GM23248 (cell line): Measurements from ENCODE around the gene TCF23. TPM values are rescaled to one million over a fixed set of nuclear protein-coding genes. Genes with fewer than 3 reads are reported as not detected.

Experiments used
- DNase-seq: peaks from one replicate; pipeline ENCODE4 v3.0.0-alpha.2; 2015
- H2AFZ ChIP-seq: fragments of 200-600 bp; sonication (generic); 2 replicates; pipeline ENCODE4 v1.6.1; 2016; ENCODE audit warnings: antibody characterized with exemption
- H3F3A ChIP-seq: fragments of 200-600 bp; sonication (generic); 2 replicates; pipeline ENCODE4 v1.6.1; 2016; ENCODE audit warnings: mild to moderate bottlenecking, antibody characterized with exemption, mixed run types; ENCODE audit not compliant: insufficient read depth
- H3K27ac ChIP-seq: fragments of 200-600 bp; sonication (generic); 2 replicates; pipeline ENCODE4 v1.5.1; 2016; ENCODE audit warnings: mild to moderate bottlenecking
- H3K27me3 ChIP-seq: fragments of 200-600 bp; sonication (generic); replicated peaks from 2 replicates; pipeline ENCODE4 v1.6.1; 2016; ENCODE audit warnings: mild to moderate bottlenecking; ENCODE audit not compliant: insufficient read depth
- H3K36me3 ChIP-seq: fragments of 200-600 bp; sonication (generic); 2 replicates; pipeline ENCODE4 v1.6.1; 2016; ENCODE audit warnings: low read depth, mild to moderate bottlenecking
- H3K4me1 ChIP-seq: fragments of 200-600 bp; sonication (generic); 2 replicates; pipeline ENCODE4 v1.6.1; 2016; ENCODE audit warnings: mild to moderate bottlenecking; ENCODE audit not compliant: insufficient read depth
- H3K4me2 ChIP-seq: fragments of 200-600 bp; sonication (generic); one replicate; pipeline ENCODE4 v1.6.1; 2016; ENCODE audit warnings: mild to moderate bottlenecking; ENCODE audit not compliant: unreplicated experiment
- H3K4me3 ChIP-seq: fragments of 200-600 bp; sonication (generic); 2 replicates; pipeline ENCODE4 v1.5.1; 2016; ENCODE audit warnings: mild to moderate bottlenecking
- H3K79me2 ChIP-seq: fragments of 200-600 bp; sonication (generic); 2 replicates; pipeline ENCODE4 v1.6.1; 2016; ENCODE audit warnings: mild to moderate bottlenecking; ENCODE audit not compliant: insufficient read depth
- H3K9ac ChIP-seq: fragments of 200-600 bp; sonication (generic); 2 replicates; pipeline ENCODE4 v1.6.1; 2016; ENCODE audit warnings: mild to moderate bottlenecking
- H3K9me2 ChIP-seq: fragments of 200-600 bp; sonication (generic); 2 replicates; pipeline ENCODE4 v1.6.1; 2016; ENCODE audit warnings: mixed run types, mild to moderate bottlenecking, moderate library complexity; ENCODE audit not compliant: insufficient read depth
- H3K9me3 ChIP-seq: fragments of 200-600 bp; sonication (generic); one replicate; pipeline ENCODE4 v1.6.1; 2017; ENCODE audit warnings: low read depth
- H4K20me1 ChIP-seq: fragments of 200-600 bp; sonication (generic); 2 replicates; pipeline ENCODE4 v1.6.0; 2016; ENCODE audit not compliant: insufficient read depth
- EZH2 ChIP-seq: fragments of 200-600 bp; sonication (generic); IDR thresholded peaks from 2 replicates; pipeline ENCODE4 v1.6.1; 2018; ENCODE audit warnings: antibody characterized with exemption, mild to moderate bottlenecking; ENCODE audit not compliant: insufficient read depth, poor library complexity, severe bottlenecking
- EZH2phosphoT487 ChIP-seq: fragments of 200-600 bp; sonication (generic); IDR thresholded peaks from 2 replicates; pipeline ENCODE4 v1.6.1; 2018; ENCODE audit warnings: antibody characterized with exemption, moderate library complexity, mild to moderate bottlenecking, low read depth; ENCODE audit not compliant: insufficient read depth
- WGBS, 2 experiments: methylation state at CpG; one replicate each; pipeline ENCODE4 v1.1.6; 2015 to 2017; ENCODE audit warnings: low lambda C conversion rate in 2 of 2, low coverage in 1 of 2; ENCODE audit errors: missing lambda C conversion rate in 2 of 2; 5-methylcytosine and 5-hydroxymethylcytosine counted together
- in situ Hi-C: fragments of 300-500 bp; cut with MboI; formaldehyde crosslinking; loops from 2 replicates; pipeline ENCODE4 v1.15.0; 2020
- polyA plus RNA-seq: library from polyadenylated mRNA; unstranded; fragments of >200 nt; fragmentation: Nextera tagmentation; extraction: Ambion mirVana; gene quantifications from 2 replicates; pipeline ENCODE4 v1.2.1, GENCODE V29; 2016
- total RNA-seq: library from RNA; depleted of rRNA; stranded (reverse); fragments of >200 nt; shearing (Covaris generic); gene quantifications from 2 replicates; pipeline ENCODE4 v1.2.3, GENCODE V29; 2014

TCF23 gene
- total and polyA plus RNA-seq, 2 experiments from 2014 or later: not detected

DNA sequence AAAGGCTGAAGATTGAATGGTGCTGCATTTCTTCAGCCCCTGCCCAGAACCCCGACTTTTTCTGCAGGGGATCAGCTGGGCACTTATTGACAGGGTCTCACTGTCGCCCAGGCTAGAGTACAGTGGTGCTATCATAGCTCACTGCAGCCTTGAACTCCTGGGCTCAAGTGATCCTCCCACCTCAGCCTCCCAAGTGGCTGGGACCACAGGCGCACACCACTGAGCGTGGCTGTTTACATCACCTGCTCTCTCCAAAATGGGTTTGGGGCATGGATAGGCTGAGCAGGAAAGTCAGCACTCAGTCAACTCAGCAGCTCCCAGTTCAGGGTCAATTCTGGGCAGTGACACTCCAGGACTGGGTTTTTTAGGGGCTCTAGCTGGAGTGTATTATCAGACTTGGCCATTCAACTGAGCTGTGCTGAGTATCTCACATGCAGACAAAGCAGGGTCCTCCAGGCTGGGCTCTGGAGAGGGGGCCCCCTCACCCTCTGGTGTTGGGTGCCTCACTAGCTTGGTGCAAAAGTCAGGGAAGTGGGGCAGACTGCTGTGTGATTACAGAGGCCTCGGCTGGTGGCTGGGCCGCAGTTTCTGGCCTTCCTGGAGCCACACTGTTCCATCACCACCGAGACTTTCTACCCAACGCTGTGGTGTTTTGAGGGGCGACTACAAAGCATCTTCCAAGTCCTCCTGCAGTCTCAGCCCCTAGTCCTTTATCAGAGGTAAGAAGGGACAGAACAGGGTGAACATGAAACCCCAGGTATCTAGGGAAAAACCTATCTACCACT lies 20.7 kb upstream of the TCF23 start:
- Histone ChIP-seq H3K4me1 (peaks cover 5% of the 10 kb centered on the region; the same call in 1 of the 2 replicates), H3K9ac (no peak overlapping the region), H3K9me3 (no peaks in the 10 kb centered on the region), H3K36me3 (no peaks in the 10 kb centered on the region), H3K4me3 (no peak overlapping the region), H3K4me2 (no peak overlapping the region), H4K20me1 (no peaks in the 10 kb centered on the region), H3K27me3 (no peaks in the 10 kb centered on the region), H3K27ac (no peak overlapping the region), H2AFZ (no peak overlapping the region), H3F3A (no peaks in the 10 kb centered on the region), H3K79me2 (peaks cover 7% of the 10 kb centered on the region), H3K9me2 (no peaks in the 10 kb centered on the region)
- in situ Hi-C loops: no loop called here
- TF ChIP-seq EZH2: no peak
- no peak for TF ChIP-seq EZH2phosphoT487
- 74 to 79% methylated on average over 9 of the region's 9 CpGs for WGBS, 2 experiments
- no peak for DNase-seq

DNA sequence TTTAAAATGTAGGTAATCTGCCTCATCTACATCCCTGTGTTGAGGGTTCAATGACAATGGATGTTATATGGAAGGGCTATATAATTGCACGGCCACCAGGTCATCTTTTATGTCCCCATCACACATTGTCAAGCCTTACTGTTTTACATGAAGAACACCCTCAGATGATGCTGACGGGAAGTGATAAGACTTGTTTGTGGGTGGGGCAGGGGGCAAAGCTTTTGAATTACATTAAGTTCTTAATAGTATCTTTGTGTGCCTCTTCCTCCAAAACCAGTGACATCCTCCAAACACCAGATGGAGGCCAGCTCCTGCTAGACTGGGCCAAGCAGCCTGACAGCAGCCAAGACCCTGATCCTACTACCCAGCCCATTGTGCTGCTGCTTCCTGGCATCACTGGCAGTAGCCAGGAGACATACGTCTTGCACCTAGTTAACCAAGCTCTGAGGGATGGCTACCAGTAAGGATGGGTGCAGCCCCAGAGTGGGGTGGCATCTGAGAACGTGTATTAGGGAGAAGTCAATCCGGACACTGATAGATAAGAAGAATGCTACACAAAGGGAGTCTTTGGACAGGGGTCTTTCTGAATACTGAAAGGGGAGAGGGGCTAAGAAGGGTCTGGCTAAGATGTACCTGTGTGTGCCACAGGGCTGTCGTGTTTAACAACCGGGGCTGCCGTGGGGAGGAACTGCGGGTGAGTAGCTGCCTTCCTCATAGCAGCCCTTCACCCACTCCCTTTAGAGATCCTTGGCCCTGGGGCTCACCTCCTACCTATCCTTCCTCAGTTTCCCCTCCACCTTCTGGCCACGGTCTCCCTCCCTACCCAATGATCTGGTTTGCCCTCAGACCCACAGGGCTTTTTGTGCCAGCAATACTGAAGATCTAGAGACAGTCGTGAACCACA lies 19.9 kb upstream of the TCF23 start:
- WGBS, 2 experiments: 82 to 83% methylated on average over 11 of the region's 11 CpGs
- Histone ChIP-seq H3K4me2 (no peak overlapping the region), H3K9me2 (no peaks in the 10 kb centered on the region), H3K4me1 (peaks cover 11% of the 10 kb centered on the region; the same call in 1 of the 2 replicates), H3K36me3 (no peaks in the 10 kb centered on the region), H3K79me2 (peaks cover 15% of the 10 kb centered on the region), H4K20me1 (no peaks in the 10 kb centered on the region), H3K9ac (no peak overlapping the region), H2AFZ (no peak overlapping the region), H3F3A (no peaks in the 10 kb centered on the region), H3K27ac (no peak overlapping the region), H3K4me3 (no peak overlapping the region), H3K27me3 (no peaks in the 10 kb centered on the region), H3K9me3 (no peaks in the 10 kb centered on the region)
- TF ChIP-seq EZH2phosphoT487 (no peak), EZH2 (no peak)
- DNase-seq: no peak
- in situ Hi-C loops: no loop called here

DNA sequence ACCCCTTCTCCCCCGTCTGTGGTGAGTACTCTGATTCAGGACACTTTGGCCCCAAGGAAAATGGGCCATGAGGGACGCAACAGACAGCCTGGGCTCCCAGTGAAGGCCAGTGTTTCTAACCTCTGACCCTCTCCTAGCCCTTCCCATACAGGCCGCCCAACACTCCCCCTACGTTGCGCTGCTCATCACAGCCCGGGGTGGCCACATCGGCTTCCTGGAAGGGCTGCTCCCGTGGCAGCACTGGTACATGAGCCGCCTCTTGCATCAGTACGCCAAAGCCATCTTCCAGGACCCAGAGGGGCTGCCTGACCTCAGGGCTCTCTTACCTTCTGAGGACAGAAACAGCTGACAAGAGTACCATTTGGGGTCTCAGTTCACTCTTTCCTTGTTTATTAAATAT lies 18.4 kb upstream of the TCF23 start:
- no peak for DNase-seq
- 88 to 91% methylated on average over 10 of the region's 10 CpGs for WGBS, 2 experiments

DNA sequence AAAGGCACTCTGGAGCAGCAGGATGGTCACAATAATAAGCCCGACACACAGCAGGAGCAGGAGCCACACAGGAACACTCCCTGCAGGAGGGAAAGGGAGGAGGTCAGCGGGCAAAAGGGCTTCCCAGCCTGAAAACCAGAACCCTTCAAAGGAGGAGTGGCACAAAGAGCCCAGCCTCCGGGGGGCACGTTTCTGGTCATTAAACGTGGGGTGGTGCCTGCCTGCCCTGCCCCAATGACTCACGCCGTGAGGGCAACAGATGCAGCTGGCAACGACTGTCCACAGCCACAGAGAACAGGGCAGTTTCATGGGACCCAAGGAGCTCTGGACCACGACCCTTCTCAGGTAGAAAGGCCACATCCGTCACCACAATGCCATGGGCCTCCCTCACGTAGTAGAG lies 17.4 kb upstream of the TCF23 start:
- H3K9ac ChIP-seq: no peak overlapping the region
- H3K79me2 ChIP-seq: peaks cover 20% of the 10 kb centered on the region
- H3K9me3 ChIP-seq: no peaks in the 10 kb centered on the region
- no peaks in the 10 kb centered on the region for H3K36me3 ChIP-seq
- no peak for DNase-seq
- no peak overlapping the region for H3K27ac ChIP-seq
- no peak overlapping the region for H3K4me3 ChIP-seq
- H2AFZ ChIP-seq: no peak overlapping the region
- TF ChIP-seq EZH2phosphoT487 (no peak), EZH2 (no peak)
- no peaks in the 10 kb centered on the region for H4K20me1 ChIP-seq
- H3K9me2 ChIP-seq: no peaks in the 10 kb centered on the region
- peaks cover 11% of the 10 kb centered on the region; the same call in 1 of the 2 replicates for H3K4me1 ChIP-seq
- no peaks in the 10 kb centered on the region for H3K27me3 ChIP-seq
- H3K4me2 ChIP-seq: no peak overlapping the region
- WGBS, 2 experiments: 83 to 85% methylated on average over 11 of the region's 11 CpGs
- H3F3A ChIP-seq: no peaks in the 10 kb centered on the region
- in situ Hi-C loops: no loop called here

More for the DNA sequence above, 18.4 kb upstream of the TCF23 start:
- H3K79me2 ChIP-seq: peaks cover 20% of the 10 kb centered on the region
- in situ Hi-C loops: no loop called here
- H3K36me3 ChIP-seq: no peaks in the 10 kb centered on the region
- no peak overlapping the region for H3K9ac ChIP-seq
- H2AFZ ChIP-seq: no peak overlapping the region
- H4K20me1 ChIP-seq: no peaks in the 10 kb centered on the region
- no peaks in the 10 kb centered on the region for H3K27me3 ChIP-seq
- H3K4me1 ChIP-seq: peaks cover 11% of the 10 kb centered on the region; the same call in 1 of the 2 replicates
- H3K9me2 ChIP-seq: no peaks in the 10 kb centered on the region
- no peak overlapping the region for H3K4me3 ChIP-seq
- H3K9me3 ChIP-seq: no peaks in the 10 kb centered on the region
- no peak overlapping the region for H3K4me2 ChIP-seq
- H3K27ac ChIP-seq: no peak overlapping the region
- TF ChIP-seq EZH2phosphoT487: no peak
- no peaks in the 10 kb centered on the region for H3F3A ChIP-seq
